Esophagus muscularis mucosa (tissue), 4 donors: ENCODE measurements around the gene MRTFB. TPM values are rescaled to one million over a fixed set of nuclear protein-coding genes. Genes with fewer than 3 reads are reported as not detected.
"Not testable (repeated sequence)": the region's sequence is repeated elsewhere in the genome, so short reads cannot be mapped to it uniquely, and the experiment has no call there.

ENCODE experiments used
- DNase-seq: peaks from one replicate; pipeline ENCODE4 v3.0.0-alpha.2; 2017; ENCODE audit errors: extremely low spot score
- H3K27ac ChIP-seq, 4 donors: fragments of 200-600 bp; sonication (generic); replicated peaks in 1 of 4; 1 replicate in 3 of 4; 2 replicates in 1 of 4; pipeline ENCODE4 v1.5.1; 2016 to 2019; ENCODE audit warnings: mild to moderate bottlenecking in 1 of 4
- H3K27me3 ChIP-seq, 4 donors: fragments of 200-600 bp; sonication (generic); one replicate each; pipeline versions ENCODE4 v1.5.1 to v1.6.0; 2016 to 2019
- H3K36me3 ChIP-seq, 4 donors: fragments of 200-600 bp; sonication (generic); one replicate each; pipeline ENCODE4 v1.5.1; 2016 to 2019
- H3K4me1 ChIP-seq, 4 donors: fragments of 200-600 bp; sonication (generic); one replicate each; pipeline ENCODE4 v1.5.1; 2016 to 2019
- H3K4me3 ChIP-seq, 4 donors: fragments of 200-600 bp; sonication (generic); 1 replicate in 2 of 4; 2 replicates in 2 of 4; pipeline ENCODE4 v1.5.1; 2016 to 2019; ENCODE audit warnings: mild to moderate bottlenecking in 4 of 4, moderate library complexity in 1 of 4
- H3K9me3 ChIP-seq, 4 donors: fragments of 200-600 bp; sonication (generic); 1 replicate in 3 of 4; 2 replicates in 1 of 4; pipeline ENCODE4 v1.5.1; 2016 to 2019
- EP300 ChIP-seq: sonication (generic); formaldehyde crosslinking; IDR thresholded peaks from one replicate; pipeline ENCODE4 v1.6.1; 2017; ENCODE audit warnings: antibody characterized with exemption
- POLR2A ChIP-seq: fragments of 450-650 bp; IDR thresholded peaks from one replicate; pipeline ENCODE4 v1.6.1; 2017; ENCODE audit warnings: antibody characterized with exemption, moderate library complexity, mild to moderate bottlenecking, low read depth
- POLR2AphosphoS5 ChIP-seq, 2 donors: sonication (generic); formaldehyde crosslinking; IDR thresholded peaks; one replicate each; pipeline ENCODE4 v1.6.1; 2017; ENCODE audit warnings: antibody characterized with exemption in 2 of 2
- WGBS: methylation state at CpG from one replicate; pipeline ENCODE4 v1.1.5; 2018; 5-methylcytosine and 5-hydroxymethylcytosine counted together
- intact Hi-C: fragments of 100-400 bp; cut with DNase I; formaldehyde crosslinking; loops from one replicate; pipeline ENCODE4 v1.15.1; 2023
- total RNA-seq, 4 donors: library from RNA; depleted of rRNA; stranded (reverse); fragments of >200 nt; gene quantifications; one replicate each; pipeline versions ENCODE4 v1.1.0 to v1.2.1, GENCODE V29; 2016
- TF ChIP-seq, protein P1 (sequence below), 3 experiments: fragments of 200-600 bp in 2 of 3; fragments of 450-650 bp in 1 of 3; sonication (generic) in 2 of 3; IDR thresholded peaks; one replicate each; pipeline ENCODE4 v1.5.1; 2017 to 2019; ENCODE audit warnings: antibody characterized with exemption in 3 of 3, mild to moderate bottlenecking in 2 of 3, moderate library complexity in 1 of 3

Gene MRTFB
- total RNA-seq, 4 donors from 2014 or later = 36.3 to 63.6 (median 48.2) TPM

DNA sequence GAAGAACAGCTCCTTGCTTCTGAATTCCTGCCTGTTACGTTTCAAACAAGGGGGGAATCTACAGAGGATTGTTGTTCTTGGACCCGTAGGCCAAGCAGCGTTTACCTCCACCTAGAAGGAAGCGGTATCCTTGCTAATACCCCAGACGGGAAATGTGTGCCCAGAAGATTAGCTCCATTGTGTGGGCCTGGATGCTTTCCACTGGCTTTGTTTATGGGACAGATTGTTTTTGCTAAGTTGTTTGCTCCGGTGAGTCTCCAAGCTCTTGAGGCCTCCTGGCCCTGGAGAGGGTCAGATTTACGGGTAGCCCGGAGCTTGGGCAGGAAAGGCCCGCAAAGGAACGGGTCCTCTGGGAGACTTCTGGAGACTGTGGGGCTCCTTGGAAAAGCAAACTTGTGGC lies 28.4 kb upstream of the MRTFB start:
- Histone ChIP-seq H3K27me3 (no peaks in the 10 kb centered on the region), H3K4me3 (no peak overlapping the region), H3K4me1 (peaks cover 0 to 5% (median 0%) of the 10 kb centered on the region in 4 donors), H3K9me3 (peaks cover 0 to 8% (median 3%) of the 10 kb centered on the region in 4 donors), H3K27ac (peak overlapping the region in 3 of 4 donors; percentile 50 to 55 (median 54)), H3K36me3 (no peaks in the 10 kb centered on the region)
- TF ChIP-seq EP300 (no peak), POLR2AphosphoS5 (IDR thresholded peaks at IDR 0.05) (peak in 1 of 2 donors; percentile 46)
- 67% methylated on average over 10 of the region's 10 CpGs for WGBS
- intact Hi-C loops = no loop called here
- DNase-seq = no peak

DNA sequence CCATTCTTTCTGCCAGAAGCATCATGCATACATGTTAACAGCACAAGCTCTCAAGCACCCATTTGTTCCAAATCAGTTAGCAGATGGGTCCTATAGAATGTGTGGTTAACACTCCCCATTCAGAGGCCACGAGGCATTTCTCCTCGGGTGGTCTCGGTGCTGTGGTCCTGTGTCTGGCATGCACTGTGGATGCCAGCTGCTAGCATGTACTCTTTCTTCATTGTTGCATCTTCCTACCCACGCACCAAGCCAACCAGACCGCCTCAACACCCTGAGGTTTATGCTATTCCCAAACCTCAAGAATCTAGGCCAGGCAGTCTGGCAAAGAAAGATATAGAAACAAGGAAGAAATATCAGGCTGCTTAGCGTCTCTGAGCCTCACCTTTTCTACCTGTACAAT lies 27.8 kb upstream of the MRTFB start:
- H3K36me3 ChIP-seq = no peaks in the 10 kb centered on the region
- intact Hi-C loops = no loop called here
- H3K9me3 ChIP-seq = peaks cover 0 to 8% (median 3%) of the 10 kb centered on the region in 4 donors
- DNase-seq = no peak
- H3K27me3 ChIP-seq = no peaks in the 10 kb centered on the region
- TF ChIP-seq EP300 = no peak
- TF ChIP-seq POLR2A = no peak
- TF ChIP-seq, protein P1, sequence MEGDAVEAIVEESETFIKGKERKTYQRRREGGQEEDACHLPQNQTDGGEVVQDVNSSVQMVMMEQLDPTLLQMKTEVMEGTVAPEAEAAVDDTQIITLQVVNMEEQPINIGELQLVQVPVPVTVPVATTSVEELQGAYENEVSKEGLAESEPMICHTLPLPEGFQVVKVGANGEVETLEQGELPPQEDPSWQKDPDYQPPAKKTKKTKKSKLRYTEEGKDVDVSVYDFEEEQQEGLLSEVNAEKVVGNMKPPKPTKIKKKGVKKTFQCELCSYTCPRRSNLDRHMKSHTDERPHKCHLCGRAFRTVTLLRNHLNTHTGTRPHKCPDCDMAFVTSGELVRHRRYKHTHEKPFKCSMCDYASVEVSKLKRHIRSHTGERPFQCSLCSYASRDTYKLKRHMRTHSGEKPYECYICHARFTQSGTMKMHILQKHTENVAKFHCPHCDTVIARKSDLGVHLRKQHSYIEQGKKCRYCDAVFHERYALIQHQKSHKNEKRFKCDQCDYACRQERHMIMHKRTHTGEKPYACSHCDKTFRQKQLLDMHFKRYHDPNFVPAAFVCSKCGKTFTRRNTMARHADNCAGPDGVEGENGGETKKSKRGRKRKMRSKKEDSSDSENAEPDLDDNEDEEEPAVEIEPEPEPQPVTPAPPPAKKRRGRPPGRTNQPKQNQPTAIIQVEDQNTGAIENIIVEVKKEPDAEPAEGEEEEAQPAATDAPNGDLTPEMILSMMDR (IDR thresholded peaks at IDR 0.05) = no peak
- TF ChIP-seq POLR2AphosphoS5 (IDR thresholded peaks at IDR 0.05) = no peak
- no peak overlapping the region for H3K4me3 ChIP-seq
- H3K27ac ChIP-seq = peak overlapping the region; percentile 34 to 54 (median 40)
- H3K4me1 ChIP-seq = peaks cover 0 to 5% (median 0%) of the 10 kb centered on the region in 4 donors
- WGBS = 89% methylated on average over 6 of the region's 6 CpGs

DNA sequence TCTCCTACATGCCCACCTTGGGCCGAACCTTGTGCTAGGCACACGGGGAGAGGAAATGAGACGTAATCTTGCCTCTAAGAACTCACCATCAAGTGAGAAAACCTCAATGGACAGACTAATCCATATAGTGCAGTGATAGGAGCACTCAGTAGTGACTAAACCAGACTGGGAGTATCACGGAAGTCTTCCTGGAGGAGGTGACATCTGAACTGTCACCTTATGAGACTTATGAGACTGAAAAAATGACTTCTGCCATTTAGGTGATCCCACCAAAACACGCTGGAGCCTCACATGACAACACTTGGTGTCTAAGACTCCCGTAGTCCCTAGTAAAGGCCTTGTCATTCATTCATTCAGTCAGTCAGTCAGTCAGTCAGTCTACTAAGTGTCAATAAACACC lies 27.3 kb upstream of the MRTFB start:
- Histone ChIP-seq H3K4me1 (peaks cover 0 to 5% (median 0%) of the 10 kb centered on the region in 4 donors), H3K27ac (peak overlapping the region; percentile 34 to 54 (median 40)), H3K9me3 (peaks cover 0 to 6% (median 2%) of the 10 kb centered on the region in 4 donors), H3K4me3 (no peak overlapping the region), H3K36me3 (no peaks in the 10 kb centered on the region), H3K27me3 (no peaks in the 10 kb centered on the region)
- intact Hi-C loops = no loop called here
- 96% methylated on average over 6 of the region's 6 CpGs for WGBS
- no peak for DNase-seq
- TF ChIP-seq EP300 = no peak
- no peak for TF ChIP-seq POLR2AphosphoS5 (IDR thresholded peaks at IDR 0.05)
- TF ChIP-seq POLR2A = no peak
- TF ChIP-seq, protein P1 (IDR thresholded peaks at IDR 0.05) = no peak

DNA sequence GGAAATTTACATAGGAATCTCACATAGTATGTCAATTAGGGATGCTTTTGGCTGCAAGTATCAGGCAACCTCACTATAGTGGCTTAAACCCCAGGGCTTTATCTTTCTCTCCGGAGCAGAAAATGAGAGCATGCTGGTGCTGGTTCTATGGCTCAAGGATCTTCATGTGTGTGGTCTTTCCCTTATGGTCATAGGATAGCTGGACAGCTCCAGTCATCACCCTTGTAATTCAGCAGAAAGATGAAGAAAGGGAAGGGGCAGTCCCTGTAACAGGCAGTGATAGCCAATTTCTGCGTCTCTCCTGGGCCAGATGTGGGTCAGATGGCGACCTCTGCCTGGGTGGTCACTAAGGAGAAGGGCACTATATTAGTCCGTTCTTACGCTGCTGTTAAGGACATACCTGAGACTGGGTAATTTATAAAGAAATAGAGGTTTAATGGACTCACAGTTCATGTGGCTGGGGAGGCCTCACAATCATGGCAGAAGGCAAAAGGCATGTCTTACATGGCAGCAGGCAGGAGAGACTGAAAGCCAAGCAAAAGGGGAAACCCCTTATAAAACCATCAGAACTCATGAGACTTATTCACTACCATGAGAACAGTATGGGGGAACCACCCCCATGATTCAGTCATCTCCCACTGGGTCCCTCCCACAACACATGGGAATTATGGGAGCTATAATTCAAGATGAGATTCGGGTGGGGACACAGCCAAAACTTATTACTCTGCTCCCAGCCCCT lies 23.8 kb upstream of the MRTFB start:
- intact Hi-C loops, H3K27ac ChIP-seq, H3K4me1 ChIP-seq, DNase-seq, H3K9me3 ChIP-seq, H3K27me3 ChIP-seq, H3K4me3 ChIP-seq, H3K36me3 ChIP-seq: not testable (repeated sequence)
- 84% methylated on average over 6 of the region's 6 CpGs for WGBS

DNA sequence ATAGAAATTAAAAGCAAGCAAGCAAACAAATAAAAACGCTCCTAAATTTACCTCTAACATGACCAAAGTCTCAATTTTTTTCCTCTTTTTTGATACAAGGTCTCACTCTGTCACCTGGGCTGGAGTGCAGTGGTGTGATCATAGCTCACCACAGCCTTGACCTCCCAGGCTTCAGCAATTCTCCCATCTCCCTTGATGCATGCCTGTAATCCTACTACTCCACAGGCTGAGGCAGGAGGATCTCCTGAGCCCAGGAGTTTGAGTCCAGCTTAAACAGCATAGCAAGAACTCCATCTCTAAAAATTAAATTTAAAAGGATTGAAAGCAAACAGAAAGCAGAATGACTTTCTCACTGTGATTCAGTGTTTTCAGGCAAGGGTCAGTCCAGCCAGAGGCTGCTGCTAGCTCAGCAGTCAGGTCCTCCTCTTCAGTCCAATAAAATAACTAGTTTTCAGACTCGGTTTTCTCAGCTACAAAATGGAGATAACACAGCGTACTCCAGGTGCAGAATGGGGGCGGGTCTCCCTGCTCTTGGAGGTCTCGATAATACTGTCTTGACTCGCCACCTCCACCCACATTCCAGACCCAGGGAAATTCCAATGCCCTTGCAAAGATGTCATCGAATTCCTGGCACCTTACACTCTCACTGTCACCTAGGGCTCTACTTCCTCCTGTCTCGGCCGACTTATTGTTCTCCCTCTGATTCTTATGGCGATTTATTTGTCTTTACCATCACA lies 20.7 kb upstream of the MRTFB start:
- no peaks in the 10 kb centered on the region for H3K9me3 ChIP-seq
- 55% methylated on average over 10 of the region's 10 CpGs for WGBS
- peak overlapping the region in 2 of 4 donors; percentile 5 to 36 for H3K27ac ChIP-seq
- intact Hi-C loops = no loop called here
- no peaks in the 10 kb centered on the region for H3K36me3 ChIP-seq
- H3K4me1 ChIP-seq = no peaks in the 10 kb centered on the region
- TF ChIP-seq, protein P1 (IDR thresholded peaks at IDR 0.05) = no peak
- no peak for TF ChIP-seq EP300
- TF ChIP-seq POLR2A = no peak
- no peak for TF ChIP-seq POLR2AphosphoS5 (IDR thresholded peaks at IDR 0.05)
- DNase-seq = no peak
- no peak overlapping the region for H3K4me3 ChIP-seq
- no peaks in the 10 kb centered on the region for H3K27me3 ChIP-seq
